ENCODE data around the gene ZNF773.
"Not testable (repeated sequence)": the region's sequence is repeated elsewhere in the genome, so short reads cannot be mapped to it uniquely, and the experiment has no call there.

Gene ZNF773

GRCh38 chr19:57499680-57500395 is at the start of gene ZNF773:
TSS of gene ZNF773 (plus strand) at chr19:57499938. CDS start at chr19:57500081, 143 bp downstream.
- peak; percentile 95 for DNase-seq (ENCODE audit: low spot score)

GRCh38 chr19:57452307-57452706 is 47.4 kb upstream of the ZNF773 start:
- DNase-seq (ENCODE audit: low spot score): no peak

DNA sequence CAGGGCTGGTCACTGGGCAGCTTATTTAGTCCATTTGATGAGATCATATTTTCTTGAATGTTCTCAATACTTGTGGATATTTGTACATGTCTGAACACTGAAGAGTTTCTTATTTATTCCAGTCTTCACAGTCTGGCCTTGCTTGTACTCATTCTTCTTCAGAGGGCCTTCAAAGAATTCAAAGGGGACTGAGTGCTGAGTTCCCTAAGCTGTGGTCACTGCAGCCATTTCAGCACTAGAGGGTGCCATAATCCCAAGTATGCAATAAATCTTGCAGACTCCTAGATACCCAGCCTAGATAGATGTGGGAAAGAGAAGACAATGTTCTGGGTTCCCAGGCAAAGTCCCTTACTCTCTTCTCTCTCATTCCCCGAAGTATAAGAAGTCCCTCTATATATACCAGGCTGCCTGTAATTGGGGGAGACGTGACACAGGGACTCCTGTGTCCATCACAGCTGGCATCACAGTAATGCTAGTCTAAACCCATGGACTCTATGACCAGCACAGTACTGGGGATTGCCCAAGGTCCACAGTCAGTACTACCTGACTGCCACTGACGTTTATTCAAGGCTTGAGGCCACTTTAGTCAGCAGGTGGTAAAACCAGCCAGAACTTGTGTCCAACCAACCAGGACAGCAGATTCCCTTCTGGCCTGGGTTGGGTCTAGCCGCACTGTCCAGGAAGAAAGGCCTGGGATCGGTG is 33.9 kb upstream of the ZNF773 start:
- DNase-seq (ENCODE audit: low spot score): peak; percentile 45

DNA sequence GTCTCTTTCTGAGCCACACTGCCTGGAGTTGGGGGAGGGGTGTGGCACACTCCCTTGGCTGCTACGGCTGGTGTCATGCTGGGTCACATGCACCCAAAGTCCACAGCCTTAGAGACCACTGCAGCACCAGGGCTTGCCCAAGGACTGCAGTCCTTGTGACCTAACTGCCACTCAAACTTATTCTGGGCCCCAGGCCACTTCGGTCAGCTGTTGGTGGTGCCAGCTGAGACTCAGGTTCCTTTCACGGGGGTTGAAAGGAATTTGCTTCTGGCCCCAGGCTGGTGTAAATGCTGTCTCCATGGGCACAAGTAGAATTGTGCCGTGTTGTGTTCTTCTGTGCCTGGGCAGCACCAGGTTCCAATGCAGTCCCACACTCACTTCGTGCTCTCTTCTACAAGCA is 33.2 kb upstream of the ZNF773 start:
- DNase-seq (ENCODE audit: low spot score): no peak

DNA sequence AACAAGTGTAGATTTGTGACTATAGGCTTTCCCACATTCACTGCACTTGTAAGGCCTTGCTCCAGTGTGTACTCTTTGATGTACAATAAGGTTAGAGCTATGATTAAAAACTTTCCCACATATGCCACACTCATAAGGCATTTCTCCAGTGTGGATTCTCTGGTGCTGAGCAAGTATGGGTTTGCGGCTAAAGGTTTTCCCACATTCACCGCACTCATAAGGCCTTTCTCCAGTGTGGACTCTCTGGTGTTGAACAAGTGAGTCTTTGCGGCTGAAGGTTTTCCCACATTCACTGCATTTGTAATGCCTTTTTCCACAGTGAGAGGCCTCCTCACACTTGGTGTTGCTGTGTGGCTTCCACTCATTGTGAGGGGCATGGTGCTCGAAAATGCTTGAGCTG is 26.1 kb upstream of the ZNF773 start:
- DNase-seq (ENCODE audit: low spot score): no peak

GRCh38 chr19:57477191-57478008 is 22.3 kb upstream of the ZNF773 start, which contains the start of gene ZNF772:
TSS of gene ZNF772 (minus strand) at chr19:57477566. CDS start at chr19:57477309, 257 bp downstream.
- DNase-seq (ENCODE audit: low spot score): peak; percentile 94

DNA sequence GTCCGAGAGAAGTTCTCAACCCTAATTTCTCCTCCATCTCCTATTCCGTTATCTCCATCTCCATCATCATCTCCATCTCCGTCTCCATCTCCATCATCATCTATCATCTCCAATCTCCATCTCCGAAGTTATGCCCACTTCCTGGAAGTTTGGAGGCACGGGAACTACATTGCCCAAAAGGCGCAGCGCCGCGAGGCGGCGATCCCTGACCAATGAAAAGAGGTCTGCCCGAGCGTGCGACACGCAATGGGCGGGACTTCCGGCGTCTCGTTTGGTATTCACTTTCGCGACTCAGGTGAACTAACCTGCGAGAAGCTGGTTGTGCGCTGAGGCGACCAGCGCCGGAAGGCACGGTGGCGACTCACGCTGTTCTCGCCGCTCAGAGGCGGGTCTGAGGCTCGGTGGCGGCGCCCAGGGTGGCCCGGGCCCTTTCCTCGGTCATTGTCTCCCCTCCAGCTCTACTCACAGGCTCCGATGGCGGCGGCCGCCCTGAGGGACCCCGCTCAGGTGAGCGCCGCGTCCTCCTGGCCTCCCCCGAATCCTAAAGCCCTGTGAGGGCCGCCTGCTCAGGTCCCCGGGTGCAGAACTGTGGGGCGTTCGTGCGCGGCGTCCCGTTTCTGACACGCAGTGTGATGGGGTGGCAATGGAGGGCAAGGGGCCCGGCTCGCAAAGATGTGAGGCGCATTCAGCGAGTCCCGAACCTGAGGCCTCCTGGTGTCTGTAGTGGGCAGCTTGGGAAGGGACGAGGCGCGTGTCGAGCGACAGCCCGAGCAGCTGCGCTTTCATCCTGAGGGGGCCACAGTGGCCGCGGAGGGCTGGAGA is 12.1 kb upstream of the ZNF773 start, which contains the start of gene ZNF419:
Gene ZNF419, plus strand, starts transcription at position 274 of the 822 bp plus-strand sequence. Its CDS starts 201 bp downstream, at position 475.
- peak; percentile 94 for DNase-seq (ENCODE audit: low spot score)

DNA sequence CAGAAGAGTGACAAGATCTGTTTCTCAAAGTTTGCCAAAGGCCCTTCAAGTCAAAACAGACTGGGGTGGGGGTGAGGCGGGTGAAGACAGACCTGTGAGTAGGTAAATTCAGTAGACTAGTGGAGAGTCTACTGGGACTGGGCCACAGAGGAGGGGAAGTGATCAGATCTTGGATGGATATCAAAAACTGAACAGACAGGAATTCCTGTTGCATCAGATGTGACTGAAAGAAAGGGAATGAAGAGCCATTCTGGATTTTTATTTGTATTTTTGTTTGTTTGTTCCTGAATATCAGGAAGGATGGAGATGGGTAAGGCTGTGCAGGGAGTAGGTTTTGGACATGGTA is 11.5 kb upstream of the ZNF773 start:
- not testable (repeated sequence) for DNase-seq (ENCODE audit: low spot score)

- not testable (repeated sequence) for DNase-seq (ENCODE audit: low spot score)
Observed at GRCh38 chr19:57499332-57499679, 432 bp upstream of the ZNF773 start.

GRCh38 chr19:57500400-57500799 is 662 bp downstream of the ZNF773 start:
- not testable (repeated sequence) for DNase-seq (ENCODE audit: low spot score)

GRCh38 chr19:57506163-57506562 is 6.4 kb downstream of the ZNF773 start:
- DNase-seq (ENCODE audit: low spot score): no peak

DNA sequence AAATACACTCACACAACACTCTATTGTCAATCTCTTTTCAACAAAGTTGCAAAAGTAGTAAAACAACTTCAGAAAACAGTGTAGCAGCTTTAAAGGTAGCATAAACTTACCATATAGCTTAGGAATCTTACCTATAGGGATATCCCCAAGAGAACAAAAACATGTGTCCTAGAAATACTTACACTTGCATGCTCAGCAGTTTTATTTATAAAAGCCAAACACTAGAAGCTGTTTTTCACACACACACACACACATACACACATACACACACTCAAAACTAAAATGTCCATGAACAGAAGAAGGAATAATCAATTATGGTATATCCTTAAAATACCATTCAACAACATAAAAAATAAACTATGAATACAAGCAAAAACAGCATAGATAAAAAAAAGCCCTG is 11.7 kb downstream of the ZNF773 start:
- DNase-seq (ENCODE audit: low spot score): no peak

DNA sequence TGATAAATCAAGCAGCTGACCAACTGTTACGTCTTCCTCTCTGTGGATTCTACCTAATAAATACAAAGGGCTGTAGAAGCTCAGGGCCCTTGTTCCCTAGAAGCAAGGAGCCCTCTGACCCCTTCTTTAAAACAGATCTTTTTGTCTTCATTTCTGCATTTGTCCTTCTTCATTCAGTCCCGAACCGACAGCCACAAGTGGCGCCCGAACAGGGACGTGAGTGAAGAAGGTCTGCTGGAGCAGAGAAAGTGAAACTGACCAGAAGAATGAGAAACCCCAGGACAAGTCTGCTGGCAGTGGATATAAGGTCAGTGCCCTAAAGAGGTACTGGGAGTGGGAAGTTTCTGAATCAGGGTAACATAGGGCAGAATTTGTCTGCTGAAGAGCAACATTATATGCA is 13.1 kb downstream of the ZNF773 start:
- DNase-seq (ENCODE audit: low spot score): no peak

DNA sequence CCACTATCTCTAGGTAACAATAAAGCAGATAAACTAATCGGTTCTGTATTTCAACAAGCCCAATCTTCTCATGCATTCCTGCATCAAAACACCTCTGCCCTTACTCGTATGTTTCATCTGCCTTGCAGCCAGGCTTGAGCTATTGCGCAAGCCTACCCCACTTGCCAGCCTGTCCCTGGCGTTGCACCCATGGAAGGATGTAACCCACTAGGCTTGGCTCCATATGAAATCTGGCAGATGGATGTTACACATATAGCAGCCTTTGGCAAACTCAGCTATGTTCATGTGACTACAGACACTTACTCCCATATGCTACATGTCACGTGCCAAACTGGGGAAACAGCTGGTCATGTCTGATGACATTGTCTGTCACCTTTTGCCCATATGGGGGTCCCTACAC is 15.5 kb downstream of the ZNF773 start:
- DNase-seq (ENCODE audit: low spot score): no peak

DNA sequence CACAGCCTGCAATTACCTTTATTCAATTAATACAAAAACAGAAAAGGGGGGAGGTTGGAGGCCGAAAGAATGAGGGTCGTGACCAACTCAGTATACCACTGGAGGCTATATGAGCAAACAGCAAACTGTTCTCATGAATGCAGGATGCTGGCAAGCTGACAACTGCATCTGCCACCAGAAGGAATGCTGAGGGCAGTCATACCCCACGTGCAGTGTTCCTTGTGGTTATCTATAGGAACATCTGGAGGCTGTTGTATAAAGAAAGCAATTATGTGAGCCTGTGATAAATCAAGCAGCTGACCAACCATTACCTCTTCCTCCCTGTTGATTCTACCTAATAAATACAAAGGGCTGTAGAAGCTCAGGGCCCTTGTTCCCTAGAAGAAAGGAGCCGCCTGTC is 18.3 kb downstream of the ZNF773 start:
- DNase-seq (ENCODE audit: low spot score): not testable (repeated sequence)

- DNase-seq (ENCODE audit: low spot score): peak; percentile 95
Observed at GRCh38 chr19:57527136-57527881, 27.6 kb downstream of the ZNF773 start, which contains the start of gene ZNF549. TSS of gene ZNF549 (plus strand) at chr19:57527356. CDS start at chr19:57527574, 218 bp downstream.

GRCh38 chr19:57537953-57538547 is 38.3 kb downstream of the ZNF773 start:
- no peak for DNase-seq (ENCODE audit: low spot score)

DNA sequence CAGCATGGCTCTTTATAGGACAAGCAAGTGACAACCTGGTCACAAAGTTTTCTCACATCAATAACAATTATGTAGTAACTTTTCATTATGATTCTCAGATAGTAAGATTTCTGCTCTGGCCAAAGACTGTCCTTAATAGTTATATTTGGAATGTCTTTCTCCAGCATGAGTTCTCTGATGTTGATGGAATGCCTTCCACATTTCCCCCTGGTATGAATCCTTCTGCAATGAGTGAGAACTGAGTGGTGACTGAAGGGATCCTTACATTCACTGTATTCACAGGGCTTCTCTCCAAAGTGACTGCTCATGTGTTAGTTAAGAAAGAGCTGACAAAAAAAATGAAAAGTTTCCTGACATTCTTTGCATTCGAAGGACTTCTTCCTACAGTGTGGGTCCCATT is 46.8 kb downstream of the ZNF773 start:
- no peak for DNase-seq (ENCODE audit: low spot score)

GRCh38 chr19:57552432-57552831 is 52.7 kb downstream of the ZNF773 start:
- no peak for DNase-seq (ENCODE audit: low spot score)

GRCh38 chr19:57557659-57558058 is 57.9 kb downstream of the ZNF773 start:
- DNase-seq (ENCODE audit: low spot score): no peak
